Endothelial cell of umbilical vein (primary cell): ENCODE results near the gene VPREB3. TPM values are rescaled to one million over a fixed set of nuclear protein-coding genes. Genes with fewer than 3 reads are reported as not detected.

Experiments
- BruUV-seq: library from RNA; stranded (reverse); fragments of 400-500 nt; replicated peaks from 2 replicates; lab custom pipeline; 2021; lab: Mats Ljungman, UMichigan
- CTCF ChIA-PET: fragments of 300-600, 350-600 bp; sonication (Branson Sonifier 250); formaldehyde crosslinking; loops from one replicate; lab custom pipeline; 2021; ENCODE audit warnings: antibody characterized with exemption, inconsistent platforms; lab: Charles Lee
- POLR2A ChIA-PET: fragments of 300-600, 350-600 bp; sonication (Branson Sonifier 250); formaldehyde crosslinking; loops from one replicate; lab custom pipeline; 2021; ENCODE audit warnings: antibody characterized with exemption, inconsistent platforms; lab: Charles Lee
- DNase-seq: peaks from one replicate; pipeline ENCODE4 v3.0.0-alpha.2; 2011; ENCODE audit warnings: low read depth, low spot score
- FAIRE-seq: peaks from 2 replicates; lab custom pipeline; 2011; peaks lifted over from hg19 to GRCh38; lab: Jason Lieb, UNC
- H2AFZ ChIP-seq: 2 replicates; pipeline ENCODE4 v1.6.0; 2012; ENCODE audit warnings: low read depth, low read length, control low read depth, inconsistent platforms
- H3K27ac ChIP-seq: 2 replicates; pipeline ENCODE4 v1.5.1; 2011; ENCODE audit warnings: low read depth, mild to moderate bottlenecking, control low read depth, low read length, moderate library complexity; ENCODE audit not compliant: insufficient read depth
- H3K27me3 ChIP-seq, 2 experiments: 2 replicates each; pipeline versions ENCODE4 v1.6.0 to v1.6.1; 2011; ENCODE audit warnings: low read length in 2 of 2, mixed read lengths in 1 of 2; ENCODE audit not compliant: control insufficient read depth in 2 of 2, insufficient read depth in 2 of 2
- H3K36me3 ChIP-seq, 2 experiments: 2 replicates in 1 of 2; 3 replicates in 1 of 2; pipeline ENCODE4 v1.5.1; 2011; ENCODE audit warnings: low read length in 2 of 2, mild to moderate bottlenecking in 1 of 2, moderate library complexity in 1 of 2; ENCODE audit not compliant: control insufficient read depth in 2 of 2, insufficient read depth in 2 of 2; ENCODE audit errors: extremely low read depth in 1 of 2
- H3K4me1 ChIP-seq: 3 replicates; pipeline ENCODE4 v1.5.1; 2011; ENCODE audit warnings: mild to moderate bottlenecking, low read length; ENCODE audit not compliant: control insufficient read depth, insufficient read depth; ENCODE audit errors: extremely low read depth
- H3K4me2 ChIP-seq: 2 replicates; pipeline ENCODE4 v1.6.1; 2011; ENCODE audit warnings: low read length, control low read depth, mixed read lengths; ENCODE audit not compliant: insufficient read depth
- H3K4me3 ChIP-seq, 3 experiments: fragments of 200-600 bp in 1 of 3; sonication (generic), shearing (Covaris generic) in 1 of 3; replicated peaks in 1 of 3; 2 replicates each; pipeline ENCODE4 v1.5.1; 2011 to 2016; ENCODE audit warnings: control low read depth in 3 of 3, low read length in 3 of 3, mild to moderate bottlenecking in 2 of 3, inconsistent platforms in 1 of 3, low read depth in 1 of 3, moderate library complexity in 1 of 3; ENCODE audit not compliant: insufficient read depth in 1 of 3
- H3K79me2 ChIP-seq: 2 replicates; pipeline ENCODE4 v1.6.0; 2012; ENCODE audit warnings: low read length, inconsistent platforms; ENCODE audit not compliant: control insufficient read depth, insufficient read depth
- H3K9ac ChIP-seq: replicated peaks from 2 replicates; pipeline ENCODE3; 2011; ENCODE audit warnings: low read length, control low read depth; ENCODE audit not compliant: insufficient read depth; ENCODE audit errors: extremely low read depth
- H3K9me1 ChIP-seq: replicated peaks from 3 replicates; pipeline ENCODE4 v1.6.0; 2011; ENCODE audit warnings: mild to moderate bottlenecking, low read length; ENCODE audit not compliant: control insufficient read depth, insufficient read depth; ENCODE audit errors: extremely low read depth
- H3K9me3 ChIP-seq: replicated peaks from 2 replicates; pipeline ENCODE4 v1.5.1; 2012; ENCODE audit warnings: low read length, inconsistent platforms; ENCODE audit not compliant: control insufficient read depth, insufficient read depth
- H4K20me1 ChIP-seq: replicated peaks from 2 replicates; pipeline ENCODE3; 2011; ENCODE audit warnings: mild to moderate bottlenecking, low read length; ENCODE audit not compliant: control insufficient read depth, insufficient read depth; ENCODE audit errors: extremely low read depth
- EZH2 ChIP-seq: IDR thresholded peaks from 2 replicates; pipeline ENCODE4 v1.6.1; 2012; ENCODE audit warnings: borderline replicate concordance, low read depth, mild to moderate bottlenecking, moderate library complexity, low read length, inconsistent platforms; ENCODE audit not compliant: severe bottlenecking
- FOS ChIP-seq: IDR thresholded peaks from 2 replicates; pipeline ENCODE4 v1.6.1; 2011; ENCODE audit warnings: mild to moderate bottlenecking, low read length, moderate library complexity, borderline replicate concordance; ENCODE audit not compliant: insufficient read depth
- GATA2 ChIP-seq: IDR thresholded peaks from 2 replicates; pipeline ENCODE4 v1.7.0; 2011; ENCODE audit warnings: low read depth, mild to moderate bottlenecking, moderate library complexity, mixed read lengths, low read length; ENCODE audit not compliant: insufficient read length, insufficient read depth
- JUN ChIP-seq: IDR thresholded peaks from 2 replicates; pipeline ENCODE4 v1.6.1; 2011; ENCODE audit warnings: borderline replicate concordance, low read depth; ENCODE audit not compliant: insufficient read length, insufficient read depth
- MYC ChIP-seq: IDR thresholded peaks from one replicate; pipeline ENCODE4 v1.6.1; 2011; ENCODE audit warnings: mild to moderate bottlenecking, low read depth, low read length
- POLR2A ChIP-seq: IDR thresholded peaks from 2 replicates; pipeline ENCODE4 v1.6.1; 2012; ENCODE audit warnings: low read depth, mild to moderate bottlenecking, control low read depth, low read length
- POLR2AphosphoS5 ChIP-seq: IDR thresholded peaks from 2 replicates; pipeline ENCODE4 v1.6.1; 2012; ENCODE audit warnings: low read depth, mild to moderate bottlenecking, control low read depth, low read length, moderate library complexity; ENCODE audit not compliant: insufficient read depth
- dilution Hi-C: fragments of 300-500 bp; cut with MboI; formaldehyde crosslinking; loops from one replicate; pipeline ENCODE4 v1.15.0; 2019; ENCODE audit warnings: low sequenced_read_pairs; ENCODE audit not compliant: extremely low pct_ligation_motif_present
- intact Hi-C: fragments of 100-400 bp; cut with micrococcal nuclease; formaldehyde crosslinking; loops from one replicate; pipeline ENCODE4 v1.10.0; 2022
- polyA plus RNA-seq, 4 experiments: library from polyadenylated mRNA; depleted of rRNA in 3 of 4; stranded (reverse) in 3 of 4; unstranded in 1 of 4; fragments of >200 nt; gene quantifications; 2 replicates each; pipeline versions ENCODE4 v1.2.1 to v1.2.3, GENCODE V29; 2011 to 2012; ENCODE audit warnings: missing spikeins in 1 of 4
- total RNA-seq: library from RNA; stranded (reverse); gene quantifications from 2 replicates; pipeline ENCODE4 v1.2.3, GENCODE V29; 2021
- TF ChIP-seq, protein P1 (sequence below): IDR thresholded peaks from 2 replicates; pipeline ENCODE4 v1.6.1; 2011; ENCODE audit not compliant: insufficient read depth, insufficient read length
- TF ChIP-seq, protein P2 (sequence below), 2 donors: IDR thresholded peaks; 1 replicate in 1 of 2; 2 replicates in 1 of 2; pipeline ENCODE4 v1.5.1; 2011; ENCODE audit warnings: low read length in 2 of 2, mild to moderate bottlenecking in 2 of 2, moderate library complexity in 2 of 2, control low read depth in 1 of 2, inconsistent platforms in 1 of 2, low read depth in 1 of 2; ENCODE audit not compliant: insufficient read depth in 1 of 2; ENCODE audit errors: extremely low read depth in 1 of 2

VPREB3 gene
- total and polyA plus RNA-seq, 2 donors (not counting 3 experiments of a cell fraction or from before 2014, with no cell fraction given): not detected

DNA sequence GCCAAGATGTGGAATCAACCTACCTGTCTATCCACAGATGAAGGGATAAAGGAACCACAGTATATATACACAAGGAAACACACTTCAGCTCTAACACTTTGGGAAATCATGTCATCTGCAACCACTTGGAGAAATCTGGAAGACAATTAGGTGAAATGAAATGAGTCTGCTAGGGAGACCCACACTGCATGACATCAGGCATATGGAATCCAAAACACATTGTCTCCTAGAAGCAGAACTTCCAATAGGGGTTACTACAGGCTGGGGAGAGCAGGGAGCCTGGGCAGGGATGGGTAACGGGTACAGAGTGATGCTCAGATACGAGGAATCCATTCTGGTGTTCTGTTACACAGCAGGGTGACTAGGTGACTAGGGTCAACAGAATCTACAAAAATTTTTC is 45.1 kb downstream of the VPREB3 start:
- ChIA-PET CTCF (no interaction called here), POLR2A (no interaction called here)
- TF ChIP-seq MYC: no peak
- no peak for TF ChIP-seq POLR2A
- no peak for TF ChIP-seq GATA2
- TF ChIP-seq JUN: no peak
- TF ChIP-seq, protein P1, sequence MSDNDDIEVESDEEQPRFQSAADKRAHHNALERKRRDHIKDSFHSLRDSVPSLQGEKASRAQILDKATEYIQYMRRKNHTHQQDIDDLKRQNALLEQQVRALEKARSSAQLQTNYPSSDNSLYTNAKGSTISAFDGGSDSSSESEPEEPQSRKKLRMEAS: no peak
- TF ChIP-seq, protein P2, sequence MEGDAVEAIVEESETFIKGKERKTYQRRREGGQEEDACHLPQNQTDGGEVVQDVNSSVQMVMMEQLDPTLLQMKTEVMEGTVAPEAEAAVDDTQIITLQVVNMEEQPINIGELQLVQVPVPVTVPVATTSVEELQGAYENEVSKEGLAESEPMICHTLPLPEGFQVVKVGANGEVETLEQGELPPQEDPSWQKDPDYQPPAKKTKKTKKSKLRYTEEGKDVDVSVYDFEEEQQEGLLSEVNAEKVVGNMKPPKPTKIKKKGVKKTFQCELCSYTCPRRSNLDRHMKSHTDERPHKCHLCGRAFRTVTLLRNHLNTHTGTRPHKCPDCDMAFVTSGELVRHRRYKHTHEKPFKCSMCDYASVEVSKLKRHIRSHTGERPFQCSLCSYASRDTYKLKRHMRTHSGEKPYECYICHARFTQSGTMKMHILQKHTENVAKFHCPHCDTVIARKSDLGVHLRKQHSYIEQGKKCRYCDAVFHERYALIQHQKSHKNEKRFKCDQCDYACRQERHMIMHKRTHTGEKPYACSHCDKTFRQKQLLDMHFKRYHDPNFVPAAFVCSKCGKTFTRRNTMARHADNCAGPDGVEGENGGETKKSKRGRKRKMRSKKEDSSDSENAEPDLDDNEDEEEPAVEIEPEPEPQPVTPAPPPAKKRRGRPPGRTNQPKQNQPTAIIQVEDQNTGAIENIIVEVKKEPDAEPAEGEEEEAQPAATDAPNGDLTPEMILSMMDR (IDR thresholded peaks at IDR 0.05; ENCODE audit: extremely low read depth in 1 of 2, insufficient read depth in 1 of 2, low read depth in 1 of 2, low read length in 2 of 2): no peak
- no peak for TF ChIP-seq FOS
- TF ChIP-seq EZH2: no peak
- TF ChIP-seq POLR2AphosphoS5: no peak
- no peaks in the 10 kb centered on the region for H3K9me1 ChIP-seq
- no peak overlapping the region for H3K4me3 ChIP-seq
- DNase-seq: no peak
- no TSS peak for BruUV-seq
- peaks cover under 1% of the 10 kb centered on the region for H3K79me2 ChIP-seq
- H2AFZ ChIP-seq: no peak overlapping the region
- H3K9ac ChIP-seq: no peak overlapping the region
- intact Hi-C loops: no loop called here
- no peak for FAIRE-seq
- no peak overlapping the region for H3K4me2 ChIP-seq
- H3K36me3 ChIP-seq: peaks cover 27% of the 10 kb centered on the region in 2 experiments
- H3K4me1 ChIP-seq: no peaks in the 10 kb centered on the region
- H3K27me3 ChIP-seq: no peaks in the 10 kb centered on the region
- dilution Hi-C loops: no loop called here
- no peak overlapping the region for H3K27ac ChIP-seq
- H4K20me1 ChIP-seq: no peaks in the 10 kb centered on the region
- H3K9me3 ChIP-seq: no peaks in the 10 kb centered on the region
